Central memory CD8-positive, alpha-beta T cell (primary cell): Measurements from ENCODE around the gene TASL.
A peak's percentile ranks its signal among the peaks of the same experiment; 100 is the strongest.
"Not testable (repeated sequence)": the region's sequence is repeated elsewhere in the genome, so short reads cannot be mapped to it uniquely, and the experiment has no call there.

ENCODE experiments used
- ATAC-seq: fragments of 150-1000 bp; cut with Tn5 transposase; replicated peaks from 2 replicates; pipeline ENCODE4 v1.10.0; 2022; ENCODE audit warnings: mild to moderate bottlenecking, moderate FRiP score, moderate number of reproducible peaks; ENCODE audit not compliant: poor library complexity, severe bottlenecking; ENCODE audit errors: extremely low read depth
- DNase-seq, 2 donors: peaks; one replicate each; pipeline ENCODE4 v3.0.0; 2021; ENCODE audit warnings: low spot score in 2 of 2
- H3K27ac Mint-ChIP-seq: one replicate; pipeline ENCODE4 v1.8.0; 2022; ENCODE audit warnings: low read depth, mild to moderate bottlenecking, moderate library complexity, mixed read lengths
- H3K27me3 Mint-ChIP-seq: one replicate; pipeline ENCODE4 v1.8.0; 2022; ENCODE audit warnings: mixed read lengths
- H3K36me3 Mint-ChIP-seq: one replicate; pipeline ENCODE4 v1.8.0; 2022; ENCODE audit warnings: mild to moderate bottlenecking, moderate library complexity, mixed read lengths; ENCODE audit not compliant: insufficient read depth
- H3K4me1 Mint-ChIP-seq: one replicate; pipeline ENCODE4 v1.8.0; 2022; ENCODE audit warnings: mixed read lengths
- H3K4me3 Mint-ChIP-seq: one replicate; pipeline ENCODE4 v1.8.0; 2022; ENCODE audit warnings: mild to moderate bottlenecking, moderate library complexity, mixed read lengths
- H3K9me3 Mint-ChIP-seq: one replicate; pipeline ENCODE4 v1.8.0; 2022; ENCODE audit warnings: mixed read lengths

Gene TASL

GRCh38 chrX:30577362-30577991 lies at the start of gene TASL:
TASL (minus strand) TSS chrX:30577766; CDS start chrX:30560355, 17,411 bp downstream.
- DNase-seq: no peak
- ATAC-seq: peak; percentile 76
- H3K4me1 Mint-ChIP-seq: no peaks in the 10 kb centered on the region
- H3K36me3 Mint-ChIP-seq: no peaks in the 10 kb centered on the region
- H3K9me3 Mint-ChIP-seq: no peaks in the 10 kb centered on the region
- no peaks in the 10 kb centered on the region for H3K27me3 Mint-ChIP-seq
- peak within 1 kb of the TSS; percentile 82 for H3K27ac Mint-ChIP-seq
- peak within 1 kb of the TSS; percentile 78 for H3K4me3 Mint-ChIP-seq

- no peaks in the 10 kb centered on the region for H3K36me3 Mint-ChIP-seq
- DNase-seq (no peak), ATAC-seq (no peak)
- no peak overlapping the region for H3K27ac Mint-ChIP-seq
- H3K4me1 Mint-ChIP-seq: no peaks in the 10 kb centered on the region
- no peaks in the 10 kb centered on the region for H3K9me3 Mint-ChIP-seq
- H3K4me3 Mint-ChIP-seq: no peak overlapping the region
- H3K27me3 Mint-ChIP-seq: no peaks in the 10 kb centered on the region
Measured at GRCh38 chrX:30626402-30626801, 48.8 kb upstream of the TASL start.

GRCh38 chrX:30622361-30622760 lies 44.8 kb upstream of the TASL start:
- ATAC-seq (no peak), DNase-seq (no peak)
- no peaks in the 10 kb centered on the region for H3K9me3 Mint-ChIP-seq
- H3K4me3 Mint-ChIP-seq: no peak overlapping the region
- no peak overlapping the region for H3K27ac Mint-ChIP-seq
- no peaks in the 10 kb centered on the region for H3K36me3 Mint-ChIP-seq
- no peaks in the 10 kb centered on the region for H3K27me3 Mint-ChIP-seq
- no peaks in the 10 kb centered on the region for H3K4me1 Mint-ChIP-seq

DNA sequence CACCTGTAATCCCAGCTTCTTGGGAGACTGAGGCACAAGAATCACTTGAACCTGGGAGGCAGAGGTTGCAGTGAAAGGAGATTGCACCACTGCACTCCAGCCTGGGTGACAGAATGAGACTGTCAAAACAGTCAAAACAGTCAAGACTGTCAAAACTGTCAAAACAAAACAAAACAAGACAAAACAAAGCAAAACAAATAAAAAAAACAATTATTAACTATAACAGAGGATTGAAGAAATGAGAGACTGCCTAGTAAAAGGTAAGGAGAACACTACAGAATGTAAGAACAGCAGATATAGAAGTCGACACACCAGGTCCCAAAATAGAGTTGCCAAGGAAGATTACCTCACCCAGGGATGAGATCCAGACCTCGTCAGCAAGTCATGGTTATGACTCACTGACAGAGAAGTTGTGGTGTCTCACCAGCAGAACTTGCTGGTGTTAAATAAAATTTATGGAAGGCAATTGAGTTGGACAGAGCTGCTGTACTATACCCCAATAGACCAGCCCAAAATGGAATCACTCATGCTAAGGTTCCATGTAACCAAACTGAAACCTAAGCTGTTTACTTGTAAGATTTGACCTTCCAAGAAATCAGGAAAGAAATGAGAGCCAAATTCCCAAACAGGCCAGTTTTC lies 43.5 kb upstream of the TASL start:
- Mint-ChIP-seq H3K27ac (no peak overlapping the region), H3K36me3 (no peaks in the 10 kb centered on the region), H3K9me3 (no peaks in the 10 kb centered on the region), H3K27me3 (no peaks in the 10 kb centered on the region), H3K4me1 (no peaks in the 10 kb centered on the region), H3K4me3 (no peak overlapping the region)
- DNase-seq: no peak
- no peak for ATAC-seq

- Mint-ChIP-seq H3K36me3 (no peaks in the 10 kb centered on the region), H3K27me3 (no peaks in the 10 kb centered on the region), H3K9me3 (no peaks in the 10 kb centered on the region), H3K27ac (no peak overlapping the region), H3K4me3 (no peak overlapping the region), H3K4me1 (no peaks in the 10 kb centered on the region)
- no peak for DNase-seq
- ATAC-seq: no peak
Measured at GRCh38 chrX:30620125-30620524, 42.6 kb upstream of the TASL start.

DNA sequence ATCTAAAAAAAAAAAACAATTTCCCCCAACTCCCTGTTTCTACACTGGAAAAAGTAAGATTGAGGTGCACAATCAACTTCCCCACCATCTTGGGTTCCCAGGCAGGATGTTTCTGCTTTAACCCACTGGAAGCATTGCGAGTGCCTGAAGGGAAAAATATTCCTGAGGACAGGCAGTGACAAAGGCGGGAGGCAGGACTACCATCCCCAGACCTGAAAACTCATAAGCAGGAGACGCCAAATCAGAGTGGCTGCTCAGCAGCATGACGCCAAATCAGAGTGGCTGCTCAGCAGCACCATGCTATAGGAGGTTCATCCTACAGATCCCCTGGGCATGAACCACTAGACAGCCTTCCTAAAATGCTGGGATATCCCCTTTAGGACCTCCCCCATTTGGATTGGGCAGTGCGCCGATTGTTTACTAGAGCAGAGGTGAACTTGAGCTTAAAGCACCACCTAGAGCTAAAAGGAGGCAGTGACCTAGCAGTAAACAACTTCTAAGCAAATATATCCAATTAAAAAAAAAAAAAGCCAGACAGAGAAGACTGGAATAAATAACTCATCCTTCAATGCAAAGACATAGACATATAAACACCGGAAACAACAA lies 40.7 kb upstream of the TASL start:
- H3K9me3 Mint-ChIP-seq: no peaks in the 10 kb centered on the region
- no peaks in the 10 kb centered on the region for H3K27me3 Mint-ChIP-seq
- DNase-seq: no peak
- H3K4me3 Mint-ChIP-seq: no peak overlapping the region
- H3K4me1 Mint-ChIP-seq: no peaks in the 10 kb centered on the region
- no peak overlapping the region for H3K27ac Mint-ChIP-seq
- no peaks in the 10 kb centered on the region for H3K36me3 Mint-ChIP-seq
- ATAC-seq: no peak

- Mint-ChIP-seq H3K36me3 (no peaks in the 10 kb centered on the region), H3K27me3 (no peaks in the 10 kb centered on the region), H3K4me3 (no peak overlapping the region), H3K27ac (no peak overlapping the region), H3K4me1 (no peaks in the 10 kb centered on the region), H3K9me3 (no peaks in the 10 kb centered on the region)
- ATAC-seq: no peak
- no peak for DNase-seq
Measured at GRCh38 chrX:30615229-30615628, 37.7 kb upstream of the TASL start.

GRCh38 chrX:30613721-30614120 lies 36.2 kb upstream of the TASL start:
- Mint-ChIP-seq H3K27ac (no peak overlapping the region), H3K4me1 (no peaks in the 10 kb centered on the region), H3K36me3 (no peaks in the 10 kb centered on the region), H3K9me3 (no peaks in the 10 kb centered on the region), H3K27me3 (no peaks in the 10 kb centered on the region), H3K4me3 (no peak overlapping the region)
- no peak for DNase-seq
- ATAC-seq: no peak

GRCh38 chrX:30612250-30612655 lies 34.7 kb upstream of the TASL start:
- Mint-ChIP-seq H3K4me3 (no peak overlapping the region), H3K27me3 (no peaks in the 10 kb centered on the region), H3K9me3 (no peaks in the 10 kb centered on the region), H3K4me1 (no peaks in the 10 kb centered on the region), H3K36me3 (no peaks in the 10 kb centered on the region), H3K27ac (no peak overlapping the region)
- DNase-seq (no peak), ATAC-seq (no peak)

GRCh38 chrX:30610026-30610425 lies 32.5 kb upstream of the TASL start:
- no peaks in the 10 kb centered on the region for H3K9me3 Mint-ChIP-seq
- H3K27ac Mint-ChIP-seq: no peak overlapping the region
- no peaks in the 10 kb centered on the region for H3K27me3 Mint-ChIP-seq
- no peaks in the 10 kb centered on the region for H3K4me1 Mint-ChIP-seq
- no peaks in the 10 kb centered on the region for H3K36me3 Mint-ChIP-seq
- no peak overlapping the region for H3K4me3 Mint-ChIP-seq
- ATAC-seq (no peak), DNase-seq (no peak)

- H3K36me3 Mint-ChIP-seq: no peaks in the 10 kb centered on the region
- no peaks in the 10 kb centered on the region for H3K27me3 Mint-ChIP-seq
- H3K9me3 Mint-ChIP-seq: no peaks in the 10 kb centered on the region
- no peak overlapping the region for H3K4me3 Mint-ChIP-seq
- H3K4me1 Mint-ChIP-seq: no peaks in the 10 kb centered on the region
- ATAC-seq: no peak
- DNase-seq: no peak
- no peak overlapping the region for H3K27ac Mint-ChIP-seq
Measured at GRCh38 chrX:30607155-30607554, 29.6 kb upstream of the TASL start.

- not testable (repeated sequence) for H3K4me1 Mint-ChIP-seq, DNase-seq, H3K27me3 Mint-ChIP-seq, H3K9me3 Mint-ChIP-seq, H3K36me3 Mint-ChIP-seq, H3K27ac Mint-ChIP-seq, ATAC-seq, H3K4me3 Mint-ChIP-seq
Measured at GRCh38 chrX:30600269-30601176, 23.0 kb upstream of the TASL start.
